Measurements from ENCODE around the gene LEKR1.
"Not testable (repeated sequence)": the region's sequence is repeated elsewhere in the genome, so short reads cannot be mapped to it uniquely, and the experiment has no call there.

LEKR1 gene

DNA sequence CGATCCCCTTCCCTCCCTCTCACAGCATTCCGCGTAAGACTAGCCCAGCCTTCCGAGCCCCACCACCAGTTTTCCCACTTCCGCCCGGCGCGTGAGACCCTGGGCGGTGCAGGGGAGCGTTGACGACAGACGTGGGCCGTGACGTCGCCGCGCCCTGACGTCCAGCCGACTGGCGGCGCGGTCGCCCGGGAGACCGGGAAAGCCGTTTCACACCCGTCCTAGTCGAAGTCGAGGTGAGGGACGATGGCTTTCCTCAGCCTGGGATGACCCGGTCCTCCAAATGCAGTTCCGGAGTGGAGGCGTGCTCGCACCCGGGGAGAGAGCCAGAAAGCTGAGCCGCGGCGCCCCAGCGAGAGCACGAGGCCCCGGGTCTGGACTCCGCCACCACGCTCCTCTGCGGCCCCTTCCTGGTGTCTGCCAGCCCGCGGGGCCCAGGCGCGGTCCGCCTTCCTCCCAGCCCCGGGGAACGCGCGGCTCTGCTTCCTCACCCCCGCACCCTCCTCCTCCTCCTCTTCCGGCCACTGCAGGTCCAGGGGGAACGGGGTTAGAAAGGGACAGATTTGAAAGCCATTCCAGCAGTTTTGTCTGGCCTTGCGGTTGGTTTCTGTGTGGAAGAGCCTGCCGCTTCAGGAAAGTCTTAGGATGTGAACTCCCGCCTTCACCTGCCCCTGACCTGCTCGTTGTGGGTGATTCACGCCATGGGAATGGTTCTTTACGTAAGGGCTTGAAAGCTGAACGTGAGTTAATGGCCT lies at the start of gene LEKR1:
TSS of gene LEKR1 (plus strand) at position 210 of the 752 bp plus-strand sequence. CDS start 2,977 bp downstream, outside the sequence.
- FAIRE-seq: no peak

DNA sequence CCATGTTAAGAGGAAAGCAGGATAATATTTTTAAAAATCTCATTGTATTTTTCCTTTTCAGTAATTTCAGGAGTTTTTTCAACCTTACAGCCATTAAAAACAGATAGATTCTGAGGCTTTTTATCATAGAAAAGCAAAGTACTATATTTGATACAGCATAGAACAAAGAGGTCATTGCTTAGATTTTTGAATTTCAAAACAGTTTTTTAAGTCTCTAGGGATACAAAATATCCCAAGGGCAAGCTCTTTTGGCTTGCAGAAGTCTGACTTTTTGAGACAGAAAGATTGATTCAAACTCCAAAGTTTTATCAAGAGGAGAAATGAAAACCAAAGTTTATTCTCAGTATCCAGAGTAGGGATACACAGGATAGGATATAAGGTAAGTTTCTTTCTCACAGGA lies 49.3 kb upstream of the LEKR1 start:
- FAIRE-seq: no peak

- no peak for FAIRE-seq
Observed at GRCh38 chr3:156781310-156782230, 44.6 kb upstream of the LEKR1 start.

- no peak for FAIRE-seq
Observed at GRCh38 chr3:156782319-156782718, 43.8 kb upstream of the LEKR1 start.

- no peak for FAIRE-seq
Observed at GRCh38 chr3:156782921-156783320, 43.2 kb upstream of the LEKR1 start.

DNA sequence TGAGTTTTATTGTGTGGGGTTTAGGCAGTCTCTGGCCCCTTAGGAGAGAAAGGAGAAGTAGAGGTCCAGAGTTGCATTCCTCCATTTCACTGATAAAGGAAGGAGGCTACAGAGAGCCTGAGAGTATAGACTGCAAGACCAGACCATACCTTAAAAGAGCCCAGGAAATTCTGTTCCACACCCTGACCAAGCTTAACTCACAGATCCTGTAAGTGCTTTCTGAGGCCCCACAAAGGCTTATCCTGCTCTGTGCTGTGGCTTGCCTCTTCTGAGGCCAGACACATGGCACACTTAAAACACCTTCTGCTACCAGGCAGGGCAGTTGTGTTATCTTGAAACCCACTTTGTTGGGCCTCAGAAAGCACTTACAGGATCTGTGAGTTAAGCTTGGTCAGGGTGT lies 39.2 kb upstream of the LEKR1 start:
- FAIRE-seq: no peak

DNA sequence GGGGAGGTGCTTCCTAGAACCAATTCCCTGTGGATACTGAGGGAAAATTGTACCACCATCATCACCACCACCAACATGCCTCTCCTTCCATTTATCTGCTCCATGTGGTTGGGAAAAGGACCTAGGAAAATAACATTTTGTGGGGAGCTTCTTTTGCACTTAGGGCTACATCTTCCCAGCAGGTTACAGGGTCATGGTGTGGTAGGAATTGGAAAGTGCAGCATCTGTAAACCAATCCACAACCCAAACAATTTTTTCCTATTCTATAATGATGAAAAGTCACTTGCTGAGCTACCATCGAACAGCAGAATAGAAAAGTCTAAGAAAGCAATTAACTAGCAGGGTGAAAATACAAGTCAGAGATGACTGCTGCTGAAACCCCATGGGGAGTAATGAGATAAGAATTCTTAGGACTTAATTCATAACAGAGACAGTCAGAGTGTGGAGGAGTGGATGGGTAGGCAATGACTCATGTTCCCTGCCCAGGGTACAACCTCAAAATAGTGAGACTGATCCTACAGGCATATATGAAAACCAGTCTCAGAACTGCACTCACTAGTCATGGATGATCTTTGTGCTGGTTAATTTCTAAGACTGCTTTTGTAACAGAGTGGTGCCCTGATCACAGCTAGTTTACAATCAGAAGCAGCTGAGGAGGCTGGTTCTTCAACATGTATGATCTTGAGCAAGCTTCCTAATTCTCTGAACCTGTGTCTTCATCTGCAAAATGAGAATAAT lies 38.1 kb upstream of the LEKR1 start:
- FAIRE-seq: no peak

DNA sequence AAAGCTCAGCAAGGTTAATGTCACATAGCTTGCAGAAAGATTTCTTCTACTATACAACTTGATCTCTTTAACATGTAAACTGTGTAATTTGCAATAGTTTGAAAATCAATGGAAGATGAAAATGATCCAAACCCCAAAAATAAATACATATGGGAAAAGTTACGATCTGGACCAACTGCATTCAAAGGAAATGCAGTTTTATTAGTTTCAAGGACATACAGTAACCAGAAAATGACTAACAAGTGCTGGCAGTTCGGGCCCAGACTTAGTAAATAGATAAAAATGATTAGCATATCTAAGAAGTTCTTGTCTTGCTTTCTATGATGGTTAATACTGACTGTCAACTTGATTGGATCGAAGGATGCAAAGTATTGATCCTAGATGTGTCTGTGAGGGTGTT lies 37.3 kb upstream of the LEKR1 start:
- FAIRE-seq: no peak

DNA sequence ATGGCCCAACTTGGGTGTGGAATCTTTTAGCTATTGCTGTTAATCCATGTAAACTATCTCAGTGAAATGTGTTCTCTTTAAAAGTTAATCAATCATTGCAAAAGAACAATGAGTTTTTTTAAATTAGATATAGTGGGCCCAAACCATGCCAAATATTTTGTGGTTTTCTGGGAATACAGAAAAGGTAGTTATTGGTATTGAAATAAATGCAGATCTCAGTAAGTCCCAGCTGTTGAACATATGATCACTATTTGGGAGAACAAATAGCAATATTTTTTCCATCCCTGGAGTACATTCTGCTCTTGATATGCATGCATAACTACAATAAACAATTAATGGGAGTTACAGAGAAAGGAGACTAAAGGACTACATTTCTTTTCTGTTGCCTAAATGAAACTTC lies 36.0 kb upstream of the LEKR1 start:
- no peak for FAIRE-seq

- FAIRE-seq: no peak
Observed at GRCh38 chr3:156792114-156792513, 34.0 kb upstream of the LEKR1 start.

- no peak for FAIRE-seq
Observed at GRCh38 chr3:156792536-156792935, 33.6 kb upstream of the LEKR1 start.

- no peak for FAIRE-seq
Observed at GRCh38 chr3:156792945-156793344, 33.2 kb upstream of the LEKR1 start.

DNA sequence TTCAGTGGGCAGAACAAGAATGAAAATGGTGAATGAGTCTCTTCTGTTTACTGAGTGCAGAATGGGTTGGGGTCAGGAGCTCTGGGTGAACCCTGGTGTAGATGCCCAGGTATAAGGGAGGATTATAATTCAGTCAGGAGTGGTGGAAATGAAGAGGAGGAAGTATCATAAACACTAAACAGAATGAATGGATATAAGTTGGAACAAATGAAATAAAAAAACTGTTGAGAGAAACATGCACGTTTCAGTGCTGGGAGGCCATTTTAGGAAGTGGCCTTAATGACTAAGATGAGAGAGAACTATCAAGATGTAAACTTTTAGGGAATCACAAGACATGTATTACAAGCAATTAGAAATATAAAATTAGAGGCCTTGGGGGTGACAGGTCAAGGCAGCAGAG lies 32.8 kb upstream of the LEKR1 start:
- FAIRE-seq: no peak

DNA sequence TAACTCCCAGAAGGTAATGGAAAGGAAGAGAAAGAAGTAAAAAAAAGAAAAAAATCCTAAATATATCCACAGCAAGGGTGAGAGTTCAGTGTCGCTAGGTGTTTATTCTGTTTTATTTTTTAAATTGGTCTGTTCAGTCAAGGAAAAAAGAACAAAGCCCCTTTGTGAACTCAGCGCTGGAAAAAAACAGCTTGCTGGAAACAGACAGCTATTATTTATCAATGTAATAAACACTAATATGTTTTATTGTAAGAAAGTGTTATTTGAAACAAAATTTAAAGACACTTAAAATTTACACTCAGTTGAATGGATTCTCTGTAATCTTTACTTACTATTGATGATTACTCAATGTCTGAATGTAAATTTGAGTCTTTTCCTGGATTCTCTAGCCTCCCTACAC lies 32.3 kb upstream of the LEKR1 start:
- no peak for FAIRE-seq

- no peak for FAIRE-seq
Observed at GRCh38 chr3:156795890-156796481, 30.2 kb upstream of the LEKR1 start.

GRCh38 chr3:156797368-156797767 lies 28.8 kb upstream of the LEKR1 start:
- no peak for FAIRE-seq

DNA sequence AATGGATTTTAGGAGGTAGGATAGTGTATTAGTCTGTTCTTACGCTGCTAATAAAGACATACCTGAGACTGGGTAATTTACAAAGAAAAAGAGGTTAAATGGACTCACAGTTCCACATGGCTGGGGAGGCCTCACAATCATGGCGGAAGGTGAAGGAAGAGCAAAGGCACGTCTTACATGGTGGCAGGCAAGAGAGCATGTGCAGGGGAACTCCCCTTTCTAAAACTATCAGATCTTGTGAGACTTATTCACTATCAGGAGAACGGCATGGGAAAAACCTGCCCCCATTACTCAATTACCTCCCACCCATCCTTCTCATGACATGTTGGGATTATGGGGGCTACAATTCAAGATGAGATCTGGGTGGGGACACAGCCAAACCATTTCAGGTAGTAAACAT lies 25.9 kb upstream of the LEKR1 start:
- FAIRE-seq: not testable (repeated sequence)

DNA sequence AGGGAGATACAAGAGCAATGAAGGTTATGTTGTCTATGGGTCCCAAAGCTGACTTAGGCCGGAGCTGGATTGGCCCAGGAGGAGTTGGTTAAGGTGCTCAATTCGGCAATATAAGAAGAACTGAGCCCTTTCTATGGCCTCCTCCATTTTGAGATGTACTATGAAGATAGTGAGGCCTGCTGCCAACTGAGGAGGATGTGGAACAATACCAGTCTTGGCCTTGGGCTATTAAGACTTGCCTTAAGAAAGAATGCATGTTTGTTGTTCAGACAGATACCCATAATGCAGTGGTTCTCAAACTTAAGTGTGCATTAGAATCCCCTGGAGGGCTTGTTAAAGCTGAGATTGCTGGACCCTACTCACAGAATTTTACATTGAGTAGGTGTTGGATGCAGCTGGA lies 24.4 kb upstream of the LEKR1 start:
- FAIRE-seq: no peak

DNA sequence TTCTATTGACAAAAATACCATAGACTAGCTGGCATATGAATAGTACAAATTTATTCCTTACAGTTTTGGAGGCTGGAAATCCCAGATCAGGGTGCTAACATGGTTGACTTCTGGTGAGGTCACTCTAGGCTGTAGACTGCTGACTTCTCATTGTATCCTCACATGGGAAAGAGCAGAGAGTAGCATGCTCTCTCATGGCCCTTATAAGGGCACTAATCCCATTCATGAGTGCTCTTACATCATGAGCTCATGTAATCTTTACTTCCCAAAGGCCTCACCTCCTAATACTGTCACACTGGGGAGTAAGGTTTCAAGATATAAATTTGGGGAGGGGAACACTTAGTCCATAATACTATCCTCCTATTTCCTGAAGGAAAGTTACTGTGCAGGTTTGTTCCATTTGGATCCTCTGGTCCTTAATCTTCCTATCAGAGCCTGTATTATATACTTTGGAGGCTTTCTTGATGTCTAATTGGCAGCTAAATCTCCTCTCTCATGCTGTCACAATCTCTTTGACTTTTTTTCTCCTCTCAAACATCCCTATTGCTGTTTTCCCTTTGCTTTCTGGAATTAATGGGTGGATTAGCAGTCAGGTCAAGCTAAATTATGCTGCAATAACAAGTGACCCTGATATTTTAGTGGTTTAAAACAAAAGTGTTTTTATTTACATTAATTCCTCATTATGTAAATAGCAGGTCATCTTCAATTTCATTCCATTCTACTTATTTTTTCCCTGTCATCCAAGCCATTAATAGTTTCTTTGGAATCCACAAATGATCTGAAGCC lies 23.1 kb upstream of the LEKR1 start:
- no peak for FAIRE-seq

GRCh38 chr3:156803952-156804741 lies 22.0 kb upstream of the LEKR1 start:
- no peak for FAIRE-seq

DNA sequence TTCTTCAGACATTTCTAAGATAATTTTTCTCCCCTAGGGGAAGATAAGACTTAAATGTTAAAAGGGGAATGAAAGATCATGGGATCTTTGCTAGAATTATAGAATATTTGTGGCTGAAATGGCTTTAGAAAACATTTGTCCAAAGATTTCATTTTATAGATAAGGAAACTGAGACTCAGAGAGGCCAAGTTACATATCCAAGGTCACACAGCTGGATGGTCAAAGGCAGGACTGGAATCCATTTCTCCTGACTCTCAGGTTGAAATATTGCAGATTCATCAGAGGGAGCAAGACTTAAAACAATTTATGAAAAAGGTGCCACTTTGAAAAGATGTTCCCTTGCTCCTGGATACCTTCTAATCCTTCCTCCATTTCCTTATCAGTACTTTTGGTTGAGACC lies 19.5 kb upstream of the LEKR1 start:
- FAIRE-seq: no peak

Measured in G401.6 (cell line).